SK-N-SH (cell line): ENCODE data around the gene CCDC34. TPM values are rescaled to one million over a fixed set of nuclear protein-coding genes. Genes with fewer than 3 reads are reported as not detected.

Source experiments
- CTCF ChIA-PET: fragments of 300-600, 350-600 bp; formaldehyde crosslinking; extraction: SDS; loops from one replicate; lab custom pipeline; 2021; lab: Yijun Ruan, JAX
- POLR2A ChIA-PET: fragments of 350-600 bp; sonication (Branson Sonifier 250); formaldehyde crosslinking; extraction: SDS; loops from one replicate; lab custom pipeline; 2020; ENCODE audit warnings: antibody characterized with exemption, inconsistent platforms; lab: Yijun Ruan, JAX
- DNase-seq: peaks from one replicate; pipeline ENCODE4 v3.0.0; 2012
- H2AFZ ChIP-seq: fragments of 200-600 bp; sonication (generic); 2 replicates; pipeline ENCODE4 v1.8.1; 2016; ENCODE audit warnings: antibody characterized with exemption, mild to moderate bottlenecking, low read depth
- H3F3A ChIP-seq: fragments of 200-600 bp; sonication (generic); replicated peaks from 2 replicates; pipeline ENCODE3; 2016; ENCODE audit warnings: antibody characterized with exemption, mild to moderate bottlenecking; ENCODE audit not compliant: insufficient read depth
- H3K27ac ChIP-seq, 2 experiments: fragments of 200-500 bp in 1 of 2; fragments of 200-600 bp in 1 of 2; sonication (Bioruptor generic) in 1 of 2; sonication (generic), shearing (Covaris generic) in 1 of 2; 2 replicates each; pipeline versions ENCODE4 v1.5.1 to v1.6.1; 2014 to 2016; ENCODE audit warnings: low read depth in 2 of 2, inconsistent platforms in 1 of 2, low read length in 1 of 2, mild to moderate bottlenecking in 1 of 2, mixed read lengths in 1 of 2
- H3K27me3 ChIP-seq: fragments of 200-600 bp; sonication (generic), shearing (Covaris generic); 2 replicates; pipeline ENCODE4 v1.6.1; 2016; ENCODE audit warnings: mixed run types; ENCODE audit not compliant: insufficient read depth
- H3K36me3 ChIP-seq, 2 experiments: fragments of 200-500 bp in 1 of 2; fragments of 200-600 bp in 1 of 2; sonication (Bioruptor generic) in 1 of 2; sonication (generic) in 1 of 2; replicated peaks in 1 of 2; 2 replicates each; pipeline versions ENCODE3 to v1.5.1; 2014 to 2016; ENCODE audit warnings: low read length in 1 of 2, mild to moderate bottlenecking in 1 of 2; ENCODE audit not compliant: insufficient read depth in 2 of 2, control insufficient read depth in 1 of 2
- H3K4me1 ChIP-seq, 2 experiments: fragments of 200-500 bp in 1 of 2; fragments of 200-600 bp in 1 of 2; sonication (Bioruptor generic) in 1 of 2; sonication (generic), shearing (Covaris generic) in 1 of 2; 2 replicates each; pipeline versions ENCODE4 v1.5.1 to v1.6.1; 2014 to 2016; ENCODE audit warnings: low read depth in 1 of 2, low read length in 1 of 2, mixed run types in 1 of 2; ENCODE audit not compliant: insufficient read depth in 2 of 2, control insufficient read depth in 1 of 2
- H3K4me2 ChIP-seq: fragments of 200-600 bp; sonication (generic), shearing (Covaris generic); 2 replicates; pipeline ENCODE4 v1.6.1; 2017; ENCODE audit warnings: mixed run types
- H3K4me3 ChIP-seq, 2 experiments: fragments of 200-500 bp in 1 of 2; fragments of 200-600 bp in 1 of 2; sonication (Bioruptor generic) in 1 of 2; sonication (generic), shearing (Covaris generic) in 1 of 2; 2 replicates each; pipeline versions ENCODE4 v1.5.1 to v1.8.1; 2014 to 2016; ENCODE audit warnings: low read depth in 2 of 2, inconsistent platforms in 1 of 2, low read length in 1 of 2, mild to moderate bottlenecking in 1 of 2, mixed read lengths in 1 of 2, moderate library complexity in 1 of 2
- H3K79me2 ChIP-seq: fragments of 200-600 bp; sonication (generic); 2 replicates; pipeline ENCODE4 v1.8.1; 2017; ENCODE audit warnings: mild to moderate bottlenecking; ENCODE audit not compliant: insufficient read depth
- H3K9ac ChIP-seq: fragments of 200-600 bp; sonication (generic); 2 replicates; pipeline ENCODE4 v1.6.1; 2017; ENCODE audit warnings: mixed run types
- H3K9me2 ChIP-seq: fragments of 200-600 bp; sonication (generic); 2 replicates; pipeline ENCODE4 v1.6.1; 2017; ENCODE audit warnings: mixed run types
- H3K9me3 ChIP-seq: fragments of 200-600 bp; sonication (generic); 2 replicates; pipeline ENCODE4 v1.6.1; 2017; ENCODE audit warnings: mixed run types, mild to moderate bottlenecking, moderate library complexity
- H4K20me1 ChIP-seq: fragments of 200-600 bp; sonication (generic); 2 replicates; pipeline ENCODE4 v1.6.1; 2017; ENCODE audit warnings: mild to moderate bottlenecking, mixed run types; ENCODE audit not compliant: insufficient read depth
- CHD2 ChIP-seq: fragments of 150-350 bp; IDR thresholded peaks from 2 replicates; pipeline ENCODE4 v1.6.1; 2018; ENCODE audit warnings: low read length; ENCODE audit not compliant: partially characterized antibody
- ELF1 ChIP-seq: IDR thresholded peaks from 2 replicates; pipeline ENCODE4 v1.4.0; 2012
- EP300 ChIP-seq, 2 experiments: IDR thresholded peaks; 2 replicates each; pipeline versions ENCODE4 v1.4.0 to v1.6.1; 2012; ENCODE audit warnings: borderline replicate concordance in 1 of 2, low read depth in 1 of 2, low read length in 1 of 2
- EZH2phosphoT487 ChIP-seq: fragments of 200-600 bp; sonication (generic); IDR thresholded peaks from 2 replicates; pipeline ENCODE4 v1.6.1; 2017; ENCODE audit warnings: low read depth, mixed run types, mild to moderate bottlenecking, antibody characterized with exemption, moderate library complexity, borderline replicate concordance
- GABPA ChIP-seq: IDR thresholded peaks from 2 replicates; pipeline ENCODE4 v1.4.0; 2012; ENCODE audit warnings: low read depth, mild to moderate bottlenecking
- NRF1 ChIP-seq: IDR thresholded peaks from 2 replicates; pipeline ENCODE4 v1.6.1; 2012; ENCODE audit warnings: low read depth, mild to moderate bottlenecking, low read length
- POLR2AphosphoS5 ChIP-seq: IDR thresholded peaks from 2 replicates; pipeline ENCODE4 v1.6.1; 2012; ENCODE audit warnings: low read depth, low read length
- RAD21 ChIP-seq: IDR thresholded peaks from 2 replicates; pipeline ENCODE4 v1.6.1; 2012; ENCODE audit warnings: mild to moderate bottlenecking, low read length
- RFX5 ChIP-seq: IDR thresholded peaks from 2 replicates; pipeline ENCODE4 v1.6.1; 2012; ENCODE audit warnings: mild to moderate bottlenecking, improper control_type of control experiment, low read length
- TAF1 ChIP-seq: IDR thresholded peaks from 2 replicates; pipeline ENCODE4 v1.6.1; 2012; ENCODE audit warnings: low read depth, mild to moderate bottlenecking, low read length, moderate library complexity, borderline replicate concordance
- TCF12 ChIP-seq: IDR thresholded peaks from 2 replicates; pipeline ENCODE4 v1.4.0; 2012
- TEAD4 ChIP-seq: IDR thresholded peaks from 2 replicates; pipeline ENCODE4 v1.4.0; 2012; ENCODE audit warnings: mild to moderate bottlenecking, borderline replicate concordance; ENCODE audit not compliant: insufficient read depth
- YY1 ChIP-seq: IDR thresholded peaks from 2 replicates; pipeline ENCODE4 v1.4.0; 2012; ENCODE audit warnings: low read depth, mild to moderate bottlenecking
- WGBS: methylation state at CpG from one replicate; pipeline ENCODE4 v1.1.6; 2017; ENCODE audit warnings: low lambda C conversion rate; 5-methylcytosine and 5-hydroxymethylcytosine counted together
- polyA plus RNA-seq, 3 experiments: library from polyadenylated mRNA; depleted of rRNA; stranded (reverse); fragments of >200 nt; gene quantifications; 2 replicates each; pipeline ENCODE4 v1.2.3, GENCODE V29; 2012
- TF ChIP-seq, protein P1 (sequence below): IDR thresholded peaks from 2 replicates; pipeline ENCODE4; 2012
- TF ChIP-seq, protein P2 (sequence below): fragments of 150-350 bp; IDR thresholded peaks from 2 replicates; pipeline ENCODE4 v1.6.1; 2016; ENCODE audit warnings: mild to moderate bottlenecking, low read depth, low read length

Gene CCDC34
- polyA plus RNA-seq, 1 of the 3 experiments (the other 2 are of a cell fraction): 6.7 TPM

DNA sequence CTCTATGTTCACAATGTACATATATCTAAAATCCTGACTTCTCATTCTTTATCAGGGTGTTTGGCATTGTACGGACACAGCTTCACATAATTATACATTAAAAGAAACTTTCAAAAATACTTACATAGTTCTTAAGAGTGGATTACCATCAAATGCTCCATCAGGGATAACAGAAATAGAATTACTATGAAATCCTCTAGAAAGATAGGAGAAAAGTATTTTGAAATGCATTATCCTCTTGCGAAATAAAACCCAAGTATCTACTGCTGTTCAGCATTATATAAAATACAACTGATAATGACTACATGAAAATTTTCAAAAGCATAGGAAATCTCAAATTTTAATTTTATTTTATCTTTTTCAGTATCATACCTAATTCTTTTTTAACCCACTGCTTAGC, 17.8 kb upstream of the CCDC34 start:
- H3K4me3 ChIP-seq: no peak overlapping the region
- POLR2A ChIA-PET: no interaction called here
- no peak overlapping the region for H3K4me2 ChIP-seq
- no peak for DNase-seq
- no peak overlapping the region for H3K27ac ChIP-seq
- peaks cover 12 to 27% of the 10 kb centered on the region in 2 experiments for H3K36me3 ChIP-seq
- H3F3A ChIP-seq: no peaks in the 10 kb centered on the region
- H3K9ac ChIP-seq: no peak overlapping the region
- H2AFZ ChIP-seq: no peak overlapping the region
- CTCF ChIA-PET: interaction anchor here (1.0 kb wide), 1 partner anchor 11 kb away, joined by 3 read pairs; no protein-coding TSS in a partner anchor
- H3K4me1 ChIP-seq: peaks cover 2 to 15% of the 10 kb centered on the region in 2 experiments; a peak in 3 of 4 replicates
- no peaks in the 10 kb centered on the region for H3K79me2 ChIP-seq
- no peaks in the 10 kb centered on the region for H3K27me3 ChIP-seq
- WGBS: 96% methylated on average over 2 of the region's 2 CpGs
- TF ChIP-seq YY1 (no peak), POLR2AphosphoS5 (no peak), RFX5 (no peak), GABPA (no peak), TCF12 (no peak), NRF1 (no peak)
- no peaks in the 10 kb centered on the region for H4K20me1 ChIP-seq
- H3K9me3 ChIP-seq: no peaks in the 10 kb centered on the region
- H3K9me2 ChIP-seq: no peaks in the 10 kb centered on the region

DNA sequence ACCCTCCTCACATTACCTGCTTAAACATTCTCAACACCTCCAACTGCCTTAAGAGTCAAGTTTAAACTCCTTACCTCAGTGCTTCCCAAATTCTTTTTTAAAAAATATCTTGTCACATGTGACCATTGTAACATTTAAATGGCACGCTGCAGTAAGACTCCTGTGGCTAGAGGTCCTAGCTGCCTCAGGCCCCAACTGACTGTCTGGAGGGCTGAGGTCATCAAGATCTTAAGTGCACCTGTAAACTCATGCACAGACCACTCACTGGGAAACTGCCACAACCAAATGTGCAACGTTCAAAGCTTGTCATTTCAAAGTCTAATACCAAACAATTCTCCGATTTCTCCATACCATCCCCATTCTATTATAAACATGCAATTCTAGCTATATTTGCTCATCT, 16.4 kb upstream of the CCDC34 start:
- ChIA-PET POLR2A (no interaction called here), CTCF (no interaction called here)
- Histone ChIP-seq H3K27ac (no peak overlapping the region), H3K79me2 (no peaks in the 10 kb centered on the region), H3K36me3 (peaks cover 14 to 25% of the 10 kb centered on the region in 2 experiments), H3K9me3 (no peaks in the 10 kb centered on the region), H3F3A (no peaks in the 10 kb centered on the region), H3K4me3 (no peak overlapping the region), H2AFZ (no peak overlapping the region), H4K20me1 (no peaks in the 10 kb centered on the region), H3K27me3 (no peaks in the 10 kb centered on the region), H3K9me2 (no peaks in the 10 kb centered on the region), H3K4me2 (no peak overlapping the region), H3K9ac (no peak overlapping the region), H3K4me1 (peaks cover 0 to 12% of the 10 kb centered on the region in 2 experiments; a peak in 2 of 4 replicates)
- TF ChIP-seq CHD2 (no peak), RAD21 (no peak), EZH2phosphoT487 (no peak)
- 93% methylated on average over 3 of the region's 3 CpGs for WGBS
- no peak for DNase-seq

DNA sequence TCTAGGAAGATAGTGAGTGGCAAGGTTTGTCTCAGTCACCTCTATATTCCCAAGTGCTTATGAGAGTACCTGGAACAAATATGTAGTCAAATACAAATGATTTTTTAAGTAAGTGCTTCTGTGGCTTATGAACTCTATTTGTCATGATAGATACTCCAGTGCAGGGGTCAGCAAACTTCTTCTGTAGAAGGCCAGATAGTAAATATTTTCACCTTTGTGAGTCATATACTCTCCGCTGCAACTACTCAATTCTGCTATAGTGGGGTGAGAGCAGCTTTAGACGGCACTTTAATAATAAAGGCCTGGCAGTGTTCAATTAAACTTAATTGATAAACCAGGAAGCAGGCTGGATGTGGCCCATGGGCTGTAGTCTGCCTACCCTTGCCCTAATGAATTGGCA, 12.4 kb upstream of the CCDC34 start:
- no peak overlapping the region for H3K4me3 ChIP-seq
- H3K27ac ChIP-seq: no peak overlapping the region
- H3F3A ChIP-seq: peaks cover 9% of the 10 kb centered on the region
- no peaks in the 10 kb centered on the region for H3K9me3 ChIP-seq
- no peak for TF ChIP-seq TEAD4
- TF ChIP-seq CHD2: no peak
- no peak for TF ChIP-seq EZH2phosphoT487
- no peak for TF ChIP-seq TAF1
- TF ChIP-seq ELF1: no peak
- TF ChIP-seq, protein P1, sequence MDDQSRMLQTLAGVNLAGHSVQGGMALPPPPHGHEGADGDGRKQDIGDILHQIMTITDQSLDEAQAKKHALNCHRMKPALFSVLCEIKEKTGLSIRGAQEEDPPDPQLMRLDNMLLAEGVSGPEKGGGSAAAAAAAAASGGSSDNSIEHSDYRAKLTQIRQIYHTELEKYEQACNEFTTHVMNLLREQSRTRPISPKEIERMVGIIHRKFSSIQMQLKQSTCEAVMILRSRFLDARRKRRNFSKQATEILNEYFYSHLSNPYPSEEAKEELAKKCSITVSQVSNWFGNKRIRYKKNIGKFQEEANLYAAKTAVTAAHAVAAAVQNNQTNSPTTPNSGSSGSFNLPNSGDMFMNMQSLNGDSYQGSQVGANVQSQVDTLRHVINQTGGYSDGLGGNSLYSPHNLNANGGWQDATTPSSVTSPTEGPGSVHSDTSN: no peak
- no peak for TF ChIP-seq GABPA
- TF ChIP-seq, protein P2, sequence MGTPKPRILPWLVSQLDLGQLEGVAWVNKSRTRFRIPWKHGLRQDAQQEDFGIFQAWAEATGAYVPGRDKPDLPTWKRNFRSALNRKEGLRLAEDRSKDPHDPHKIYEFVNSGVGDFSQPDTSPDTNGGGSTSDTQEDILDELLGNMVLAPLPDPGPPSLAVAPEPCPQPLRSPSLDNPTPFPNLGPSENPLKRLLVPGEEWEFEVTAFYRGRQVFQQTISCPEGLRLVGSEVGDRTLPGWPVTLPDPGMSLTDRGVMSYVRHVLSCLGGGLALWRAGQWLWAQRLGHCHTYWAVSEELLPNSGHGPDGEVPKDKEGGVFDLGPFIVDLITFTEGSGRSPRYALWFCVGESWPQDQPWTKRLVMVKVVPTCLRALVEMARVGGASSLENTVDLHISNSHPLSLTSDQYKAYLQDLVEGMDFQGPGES: no peak
- no peak for TF ChIP-seq TCF12
- TF ChIP-seq EP300 (IDR thresholded peaks at IDR 0.05; ENCODE audit: borderline replicate concordance in 1 of 2, low read depth in 1 of 2, low read length in 1 of 2): no peak
- TF ChIP-seq RAD21: no peak
- WGBS: 85% methylated on average over 2 of the region's 2 CpGs
- no peak overlapping the region for H3K9ac ChIP-seq
- no peak overlapping the region for H2AFZ ChIP-seq
- no peak overlapping the region for H3K4me2 ChIP-seq
- H4K20me1 ChIP-seq: no peaks in the 10 kb centered on the region
- no peaks in the 10 kb centered on the region for H3K79me2 ChIP-seq
- ChIA-PET CTCF (no interaction called here), POLR2A (no interaction called here)
- no peaks in the 10 kb centered on the region for H3K27me3 ChIP-seq
- DNase-seq: no peak
- peaks cover 15 to 17% of the 10 kb centered on the region in 2 experiments for H3K36me3 ChIP-seq
- H3K4me1 ChIP-seq: peaks cover 3% of the 10 kb centered on the region in 2 experiments; a peak in 2 of 4 replicates
- H3K9me2 ChIP-seq: no peaks in the 10 kb centered on the region
